RKO (cell line): ENCODE data around the gene CAPZA1.
"Not testable (repeated sequence)": the region's sequence is repeated elsewhere in the genome, so short reads cannot be mapped to it uniquely, and the experiment has no call there.

Experiments
- DNase-seq: peaks from one replicate; pipeline ENCODE4 v3.0.0-alpha.2; 2016; ENCODE audit warnings: low spot score

CAPZA1 gene

GRCh38 chr1:112626887-112627286, 7.3 kb downstream of the CAPZA1 start:
- no peak for DNase-seq

GRCh38 chr1:112628516-112628915, 8.9 kb downstream of the CAPZA1 start:
- DNase-seq: no peak

- no peak for DNase-seq
Observed at GRCh38 chr1:112629256-112629655, 9.6 kb downstream of the CAPZA1 start.

- DNase-seq: no peak
Observed at GRCh38 chr1:112633628-112634027, 14.0 kb downstream of the CAPZA1 start.

- DNase-seq: no peak
Observed at GRCh38 chr1:112634367-112634766, 14.7 kb downstream of the CAPZA1 start.

- DNase-seq: no peak
Observed at GRCh38 chr1:112636056-112636455, 16.4 kb downstream of the CAPZA1 start.

GRCh38 chr1:112636597-112637253, 17.1 kb downstream of the CAPZA1 start:
- no peak for DNase-seq

- no peak for DNase-seq
Observed at GRCh38 chr1:112637254-112638109, 17.9 kb downstream of the CAPZA1 start.

- DNase-seq: no peak
Observed at GRCh38 chr1:112638110-112638428, 18.4 kb downstream of the CAPZA1 start.

- not testable (repeated sequence) for DNase-seq
Observed at GRCh38 chr1:112640437-112640836, 20.8 kb downstream of the CAPZA1 start.

- no peak for DNase-seq
Observed at GRCh38 chr1:112643080-112643479, 23.4 kb downstream of the CAPZA1 start.

- DNase-seq: no peak
Observed at GRCh38 chr1:112646225-112646624, 26.6 kb downstream of the CAPZA1 start.

- DNase-seq: no peak
Observed at GRCh38 chr1:112651205-112651604, 31.6 kb downstream of the CAPZA1 start.

GRCh38 chr1:112665857-112666256, 46.2 kb downstream of the CAPZA1 start:
- no peak for DNase-seq

GRCh38 chr1:112666946-112667345, 47.3 kb downstream of the CAPZA1 start:
- DNase-seq: no peak

- no peak for DNase-seq
Observed at GRCh38 chr1:112672009-112672408, 52.4 kb downstream of the CAPZA1 start.

- no peak for DNase-seq
Observed at GRCh38 chr1:112672842-112673241, 53.2 kb downstream of the CAPZA1 start.

GRCh38 chr1:112673592-112674439, 54.2 kb downstream of the CAPZA1 start:
- peak; percentile 80 for DNase-seq

GRCh38 chr1:112674440-112674985, 54.9 kb downstream of the CAPZA1 start, which contains the start of gene MOV10:
Gene MOV10 (plus strand): TSS chr1:112674659. CDS start chr1:112674913, 254 bp downstream.
- peak; percentile 81 for DNase-seq

- DNase-seq: peak; percentile 48
Observed at GRCh38 chr1:112674986-112675727, 55.5 kb downstream of the CAPZA1 start.

GRCh38 chr1:112675728-112676381, 56.2 kb downstream of the CAPZA1 start:
- peak; percentile 16 for DNase-seq
